Brain microvascular endothelial cell (primary cell): ENCODE measurements around the gene PIP5K1A.

Source experiments
- DNase-seq: peaks from one replicate; pipeline ENCODE4 v3.0.0-alpha.2; 2020
- H3K27ac ChIP-seq: fragments of 250-450 bp; sonication (Bioruptor Pico); 2 replicates; pipeline ENCODE4 v1.5.1; 2020; ENCODE audit warnings: mild to moderate bottlenecking, moderate library complexity
- H3K27me3 ChIP-seq: fragments of 250-450 bp; sonication (Bioruptor Pico); replicated peaks from 2 replicates; pipeline ENCODE4 v1.5.1; 2020; ENCODE audit warnings: mild to moderate bottlenecking
- H3K36me3 ChIP-seq: fragments of 250-450 bp; sonication (Bioruptor Pico); replicated peaks from 2 replicates; pipeline ENCODE4 v1.5.1; 2020; ENCODE audit warnings: mild to moderate bottlenecking
- H3K4me3 ChIP-seq: 2 replicates; pipeline ENCODE4 v1.5.1; 2011; ENCODE audit warnings: low read depth, mild to moderate bottlenecking, control low read depth, low read length, moderate library complexity
- CTCF ChIP-seq: IDR thresholded peaks from 2 replicates; pipeline ENCODE4 v1.5.1; 2011; ENCODE audit warnings: low read depth, mild to moderate bottlenecking, moderate library complexity, low read length, control low read depth, inconsistent platforms; ENCODE audit errors: missing control alignments
- in situ Hi-C: cut with HindIII; loops from 2 replicates; pipeline ENCODE4 v1.10.0; 2017; ENCODE audit warnings: low sequenced_read_pairs, low pct_ligation_motif_present

The PIP5K1A gene

DNA sequence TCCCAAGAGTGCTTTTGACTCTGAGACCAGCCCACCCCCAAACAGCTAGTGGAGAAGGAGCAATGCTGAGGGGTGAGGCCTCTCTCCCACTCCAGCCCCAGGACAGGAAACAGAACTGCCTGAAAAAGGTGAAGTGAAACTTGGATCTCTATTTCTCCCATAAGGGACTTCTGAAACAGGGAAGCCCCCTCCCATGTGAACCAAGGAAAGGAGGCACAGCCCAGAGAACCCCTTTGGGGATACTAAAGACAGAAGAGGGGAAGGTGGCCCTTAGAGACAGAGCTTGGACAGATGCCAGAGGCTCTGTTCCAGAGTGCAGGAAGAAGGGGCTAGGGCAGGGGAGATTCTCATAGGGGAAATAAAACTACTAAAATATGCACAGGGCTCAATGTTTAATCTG is 39.0 kb upstream of the PIP5K1A start:
- Histone ChIP-seq H3K4me3 (no peak overlapping the region), H3K36me3 (peaks cover 15% of the 10 kb centered on the region), H3K27me3 (no peaks in the 10 kb centered on the region), H3K27ac (no peak overlapping the region)
- no peak for TF ChIP-seq CTCF
- DNase-seq: no peak
- in situ Hi-C loops: no loop called here

DNA sequence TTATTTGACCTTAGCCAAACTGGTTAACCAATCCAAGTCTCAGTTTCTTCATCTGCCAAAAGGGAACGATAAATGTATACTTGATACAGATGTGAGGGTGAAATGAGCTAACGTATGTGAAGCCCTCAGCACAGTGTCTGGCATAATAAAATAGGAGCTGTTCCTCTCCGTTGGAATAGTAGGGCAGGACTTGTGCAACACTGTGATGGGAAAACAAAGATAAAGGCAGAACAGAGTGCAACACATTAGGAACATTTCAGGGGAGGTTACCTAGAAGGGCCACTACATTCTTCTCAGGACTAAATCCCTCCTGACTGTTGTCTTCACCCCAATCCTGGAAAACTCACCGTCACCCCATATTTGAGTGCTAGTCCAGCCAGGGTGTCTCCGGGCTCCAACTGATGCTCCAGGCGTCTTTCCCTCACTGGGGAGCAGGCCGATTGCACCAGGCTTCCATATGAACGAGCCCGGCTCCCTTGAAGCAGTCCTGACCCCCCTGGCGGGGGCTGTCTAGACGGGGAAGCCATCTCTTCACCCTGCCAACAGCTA is 33.5 kb upstream of the PIP5K1A start:
- no peak for DNase-seq
- Histone ChIP-seq H3K36me3 (peaks cover 17% of the 10 kb centered on the region), H3K4me3 (peak overlapping the region; percentile 95), H3K27ac (peak overlapping the region; percentile 27), H3K27me3 (no peaks in the 10 kb centered on the region)
- no peak for TF ChIP-seq CTCF
- in situ Hi-C loops: no loop called here

GRCh38 chr1:151165281-151165737 is 33.0 kb upstream of the PIP5K1A start:
- Histone ChIP-seq H3K36me3 (peaks cover 16% of the 10 kb centered on the region), H3K27me3 (no peaks in the 10 kb centered on the region), H3K27ac (peak overlapping the region; percentile 27), H3K4me3 (peak overlapping the region; percentile 95)
- peak; percentile 25 for DNase-seq
- in situ Hi-C loops: no loop called here
- no peak for TF ChIP-seq CTCF

- peaks cover 21% of the 10 kb centered on the region for H3K36me3 ChIP-seq
- peak within 1 kb of the TSS; percentile 95 for H3K4me3 ChIP-seq
- H3K27me3 ChIP-seq: no peaks in the 10 kb centered on the region
- no peak for TF ChIP-seq CTCF
- peak; percentile 99 for DNase-seq
- in situ Hi-C loops: no loop called here
- H3K27ac ChIP-seq: peak within 1 kb of the TSS; percentile 71
Observed at GRCh38 chr1:151165738-151166504, 32.4 kb upstream of the PIP5K1A start, which contains the start of the genes LYSMD1 and SCNM1. LYSMD1 (minus strand) TSS chr1:151165902; CDS start chr1:151165258, 644 bp downstream. SCNM1 (plus strand) TSS chr1:151166144; CDS start chr1:151166153, 9 bp downstream.

GRCh38 chr1:151166505-151166956 is 31.8 kb upstream of the PIP5K1A start:
- peak; percentile 57 for DNase-seq
- in situ Hi-C loops: no loop called here

More at GRCh38 chr1:151166505-151166956, 31.8 kb upstream of the PIP5K1A start:
- peaks cover 27% of the 10 kb centered on the region for H3K36me3 ChIP-seq
- H3K27me3 ChIP-seq: no peaks in the 10 kb centered on the region
- TF ChIP-seq CTCF: no peak
- peak overlapping the region; percentile 71 for H3K27ac ChIP-seq
- peak overlapping the region; percentile 95 for H3K4me3 ChIP-seq
